ENCODE data around the gene UBXN10. TPM values are rescaled to one million over a fixed set of nuclear protein-coding genes. Genes with fewer than 3 reads are reported as not detected.

Gene UBXN10
- total and polyA plus RNA-seq, 2 of the 8 experiments (the other 6 are each of a cell fraction or from before 2014, with no cell fraction given), result 0.43 to 0.68 TPM

DNA sequence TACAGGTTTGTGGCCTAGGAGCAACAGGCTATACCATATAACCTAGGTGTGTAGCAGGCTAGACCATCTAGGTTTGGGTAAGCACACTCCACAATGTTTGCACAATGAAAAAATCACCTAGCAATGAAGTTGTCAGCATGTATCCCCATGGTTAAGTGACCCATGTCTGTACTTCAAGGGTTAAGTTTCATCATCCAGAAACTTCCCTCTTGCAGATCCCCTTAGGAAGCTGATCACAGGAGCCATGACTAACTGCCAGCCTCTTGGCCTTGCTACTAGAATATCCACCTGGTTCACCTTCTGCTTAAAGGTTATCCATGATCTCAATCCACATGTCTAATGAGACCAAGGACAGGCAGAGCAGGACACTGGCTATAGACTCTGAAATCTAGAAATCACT is 3.5 kb upstream of the UBXN10 start:
- CTCF ChIA-PET (ENCODE audit: partially characterized antibody), result interaction anchor here (0.8 to 8.3 kb wide), 5 partner anchors 11 to 280 kb away, joined by 3 to 90 read pairs (median 3); no protein-coding TSS in a partner anchor
- no peak overlapping the region for H3K4me2 ChIP-seq (ENCODE audit: insufficient read depth in 1 of 2, low read depth in 2 of 2, low read length in 2 of 2)
- no peak overlapping the region for H2BK20ac ChIP-seq (ENCODE audit: low read length)
- no peak overlapping the region for H2BK120ac ChIP-seq (replicated peaks; ENCODE audit: low read depth, low read length)
- no peak overlapping the region for H3K56ac ChIP-seq (replicated peaks; ENCODE audit: insufficient read length, low read depth, low read length)
- H4K8ac ChIP-seq (ENCODE audit: extremely low read depth, insufficient read depth, low read length), result no peak overlapping the region; the same call in 1 of the 2 replicates
- no peaks in the 10 kb centered on the region for H4K20me1 ChIP-seq (replicated peaks in 1 of 2; ENCODE audit: control insufficient read depth in 1 of 2, insufficient read depth in 2 of 2, low read length in 2 of 2)
- no peak overlapping the region for H2AFZ ChIP-seq (ENCODE audit: low read length)
- no peak overlapping the region; the same call in 1 of the 2 replicates for H2AK5ac ChIP-seq (ENCODE audit: low read depth, low read length)
- no peak overlapping the region for H3K27ac ChIP-seq (ENCODE audit: low read depth, low read length)
- H3K4me3 ChIP-seq (ENCODE audit: extremely low read depth in 1 of 4, insufficient read depth in 2 of 4, low read depth in 3 of 4, low read length in 4 of 4), result no peak overlapping the region
- no peaks in the 10 kb centered on the region for H3K36me3 ChIP-seq (ENCODE audit: control insufficient read depth in 2 of 4, insufficient read depth in 4 of 4, low read length in 3 of 4)
- H3K79me1 ChIP-seq (ENCODE audit: low read depth, low read length), result 0 out of 2 replicates have a peak, but pooled peaks cover 3% of the 10 kb centered on the region
- FAIRE-seq, result no peak
- H2BK5ac ChIP-seq (ENCODE audit: low read depth, low read length), result no peak overlapping the region
- H3K4ac ChIP-seq (replicated peaks; ENCODE audit: insufficient read length, low read depth, low read length), result no peak overlapping the region
- TF ChIP-seq FOSL1 (IDR thresholded peaks at IDR 0.05; ENCODE audit: insufficient read depth, low read depth, low read length), result no peak
- no peak for TF ChIP-seq YY1 (IDR thresholded peaks at IDR 0.05; ENCODE audit: low read depth, low read length)
- TF ChIP-seq PHF8 (conservative IDR thresholded peaks at IDR 0.05; ENCODE audit: low read depth, low read length), result no peak
- no peak for TF ChIP-seq BRCA1 (IDR thresholded peaks at IDR 0.05; ENCODE audit: low read depth, low read length)
- TF ChIP-seq CBX5 (IDR thresholded peaks at IDR 0.05; ENCODE audit: low read depth, low read length), result no peak
- TF ChIP-seq SAP30 (IDR thresholded peaks at IDR 0.05; ENCODE audit: insufficient read depth, insufficient replicate concordance, low read length), result no peak
- TF ChIP-seq HDAC6 (IDR thresholded peaks at IDR 0.05; ENCODE audit: low read depth, low read length), result no peak
- peaks cover 0 to 4% of the 10 kb centered on the region in 2 experiments; a peak in 1 of 4 replicates for H3K9me3 ChIP-seq (ENCODE audit: insufficient read depth in 2 of 2, low read depth in 1 of 2, low read length in 1 of 2)
- H3K27me3 ChIP-seq (replicated peaks in 1 of 4; ENCODE audit: control insufficient read depth in 3 of 4, extremely low read depth in 1 of 4, insufficient read depth in 3 of 4, low read length in 3 of 4), result peaks cover 0 to 14% (median 11%) of the 10 kb centered on the region in 4 experiments; a peak in 5 of 7 replicates
- no peaks in the 10 kb centered on the region; a peak in 1 of 4 replicates for H3K79me2 ChIP-seq (ENCODE audit: control insufficient read depth in 1 of 2, insufficient read depth in 2 of 2, low read length in 2 of 2)
- no peak overlapping the region for H3K18ac ChIP-seq (ENCODE audit: extremely low read depth, low read length)
- H2BK12ac ChIP-seq (ENCODE audit: low read depth, low read length), result no peak overlapping the region
- no peak overlapping the region for H4K91ac ChIP-seq (replicated peaks; ENCODE audit: insufficient read length, low read length)
- peaks cover 4% of the 10 kb centered on the region; the same call in 1 of the 2 replicates for H3K23me2 ChIP-seq (ENCODE audit: low read depth, low read length)
- H4K5ac ChIP-seq (ENCODE audit: insufficient read length, low read depth, low read length), result no peak overlapping the region
- peaks cover 6 to 10% (median 8%) of the 10 kb centered on the region in 4 experiments; a peak in 4 of 7 replicates for H3K4me1 ChIP-seq (replicated peaks in 1 of 4; ENCODE audit: control insufficient read depth in 3 of 4, insufficient read depth in 4 of 4, low read length in 3 of 4)
- H3K9ac ChIP-seq (replicated peaks in 1 of 4; ENCODE audit: extremely low read depth in 1 of 4, low read depth in 3 of 4, low read length in 3 of 4), result no peak overlapping the region
- no peak overlapping the region for H3K14ac ChIP-seq (ENCODE audit: insufficient read length)
- POLR2A ChIA-PET (ENCODE audit: partially characterized antibody), result no interaction called here
- DNase-seq (ENCODE audit: low read depth in 1 of 2, low spot score in 2 of 2), result no peak
- no peak overlapping the region for H2BK15ac ChIP-seq (ENCODE audit: low read length)
- no peak overlapping the region for H3K23ac ChIP-seq (ENCODE audit: insufficient read length)
